ENCODE measurements around the gene GJB5. TPM values are rescaled to one million over a fixed set of nuclear protein-coding genes. Genes with fewer than 3 reads are reported as not detected.
A peak's percentile ranks its signal among the peaks of the same experiment; 100 is the strongest.
"Not testable (repeated sequence)": the region's sequence is repeated elsewhere in the genome, so short reads cannot be mapped to it uniquely, and the experiment has no call there.

GJB5 gene
- polyA plus RNA-seq, 4 donors: 0.23 to 0.52 (median 0.39) TPM

DNA sequence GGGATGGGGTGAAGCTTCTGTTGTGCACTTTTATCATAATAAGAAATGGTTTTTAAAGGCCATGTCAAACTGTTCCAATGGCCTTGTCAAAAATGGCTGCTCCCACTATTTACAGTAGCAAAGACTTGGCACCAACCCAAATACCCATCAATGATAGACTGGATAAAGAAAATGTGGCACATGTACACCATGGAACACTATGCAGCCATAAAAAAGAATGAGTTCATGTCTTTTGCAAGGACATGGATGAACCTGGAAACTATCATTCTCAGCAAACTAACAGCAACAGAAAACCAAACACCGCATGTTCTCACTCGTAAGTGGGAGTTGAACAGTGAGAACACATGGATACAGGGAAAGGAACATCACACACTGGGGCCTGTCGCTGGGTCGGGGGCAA is 18.3 kb downstream of the GJB5 start:
- not testable (repeated sequence) for DNase-seq (ENCODE audit: low read depth in 4 of 4, low spot score in 3 of 4)

DNA sequence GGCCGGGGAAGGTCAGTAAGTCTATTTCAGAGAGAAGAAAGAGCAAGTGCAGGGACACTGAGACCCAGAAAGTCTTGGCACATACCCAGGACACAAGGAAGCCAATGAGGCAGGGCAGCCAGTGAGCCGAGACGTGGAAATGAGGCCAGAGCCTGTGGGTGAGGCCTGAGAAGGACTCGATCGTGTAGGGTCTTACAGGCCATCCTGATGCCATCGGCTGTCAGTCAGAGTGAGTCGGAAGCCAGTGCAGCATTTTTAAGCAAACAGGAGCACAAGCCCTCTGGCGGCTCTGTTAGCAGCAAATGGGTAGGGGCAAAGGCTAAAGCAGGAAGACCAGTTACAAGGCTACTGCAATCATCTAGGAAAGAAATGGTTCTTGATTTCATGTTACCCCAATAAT is 20.1 kb downstream of the GJB5 start:
- no peak for DNase-seq (ENCODE audit: low read depth in 4 of 4, low spot score in 3 of 4)

DNA sequence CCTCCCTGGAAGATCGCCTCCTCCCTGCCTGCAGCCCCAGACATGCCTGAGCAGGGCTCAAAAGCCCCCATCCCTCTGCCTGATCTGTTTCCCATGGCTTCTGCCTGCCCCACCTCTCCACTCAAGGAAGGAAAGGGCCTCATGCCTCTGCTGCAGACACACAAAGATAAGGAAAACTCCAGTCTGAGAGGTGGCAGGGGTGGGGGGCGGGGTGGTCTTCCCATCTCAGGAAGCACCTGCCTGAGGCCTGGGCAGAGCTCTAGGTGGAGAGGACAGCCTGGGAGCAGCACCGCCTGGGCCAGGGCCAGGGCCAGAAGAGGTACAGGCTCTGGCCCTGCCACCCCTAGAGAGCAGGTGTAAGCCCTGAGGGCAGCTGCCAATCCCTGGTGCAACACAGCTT is 22.1 kb downstream of the GJB5 start:
- no peak for DNase-seq (ENCODE audit: low read depth in 4 of 4, low spot score in 3 of 4)

DNA sequence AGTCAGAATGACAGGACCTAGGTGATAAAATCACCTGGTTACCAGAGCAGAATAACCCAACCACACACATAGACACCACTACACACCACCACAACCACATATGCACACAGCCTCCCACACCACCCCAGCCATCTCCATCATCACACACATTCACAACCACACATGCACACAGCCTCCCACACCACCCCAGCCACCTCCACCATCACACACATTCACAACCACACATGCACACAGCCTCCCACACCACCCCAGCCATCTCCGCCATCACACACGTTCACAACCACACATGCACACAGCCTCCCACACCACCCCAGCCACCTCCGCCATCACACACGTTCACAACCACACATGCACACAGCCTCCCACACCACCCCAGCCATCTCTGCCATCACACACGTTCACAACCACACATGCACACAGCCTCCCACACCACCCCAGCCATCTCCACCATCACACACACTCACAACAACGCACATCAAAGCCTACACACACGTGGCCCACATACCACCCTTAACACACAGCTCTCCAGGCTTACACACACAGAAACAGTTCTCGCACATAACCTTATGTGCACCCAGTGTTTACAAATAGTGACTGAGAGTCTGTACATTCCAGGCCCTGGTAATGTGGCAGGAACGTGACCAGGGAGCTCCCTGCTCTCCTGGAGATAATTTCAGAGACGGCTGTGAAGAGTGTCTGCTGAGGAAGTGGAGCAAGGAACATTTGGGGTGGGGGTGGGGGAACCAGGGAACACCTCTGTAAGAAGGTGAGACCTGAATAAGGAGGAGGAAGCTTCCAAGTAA is 22.9 kb downstream of the GJB5 start:
- no peak for DNase-seq (ENCODE audit: low read depth in 4 of 4, low spot score in 3 of 4)

DNA sequence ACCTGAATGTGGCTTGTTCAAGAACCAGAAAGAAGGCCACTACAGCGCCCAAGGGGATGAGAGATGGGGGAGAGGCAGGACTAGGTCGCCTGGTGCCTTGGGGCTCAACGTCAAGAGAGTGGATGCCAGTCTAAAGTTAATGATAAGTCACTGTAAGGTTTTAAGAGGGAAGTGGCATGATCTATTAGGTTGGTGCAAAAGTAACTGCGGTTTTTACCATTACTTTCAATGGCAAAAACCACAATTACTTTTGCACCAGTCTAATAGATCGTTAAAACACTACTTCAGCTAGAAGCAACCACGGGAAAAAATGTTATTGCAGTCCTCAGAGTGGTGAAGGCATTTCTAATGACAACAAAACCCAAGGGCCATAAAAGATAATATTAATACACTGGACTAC is 23.5 kb downstream of the GJB5 start:
- no peak for DNase-seq (ENCODE audit: low read depth in 4 of 4, low spot score in 3 of 4)

DNA sequence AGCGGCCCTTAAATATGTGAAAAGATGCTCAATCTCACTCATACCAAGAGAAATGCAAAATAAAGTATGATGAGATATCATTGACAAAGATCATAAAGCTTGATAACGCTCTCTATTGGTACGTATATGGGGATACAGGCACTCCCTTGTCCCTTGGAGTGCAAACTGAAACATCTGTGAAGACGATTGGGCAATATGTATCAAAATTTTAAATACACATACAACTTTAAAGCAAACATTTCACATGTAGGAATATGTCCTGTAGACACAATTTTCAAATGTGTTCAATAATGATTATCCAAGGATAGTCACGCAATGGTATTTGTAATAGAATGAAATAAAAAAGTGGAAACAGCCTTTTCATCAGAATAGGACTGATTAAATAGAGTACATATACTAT is 24.2 kb downstream of the GJB5 start:
- no peak for DNase-seq (ENCODE audit: low read depth in 4 of 4, low spot score in 3 of 4)

DNA sequence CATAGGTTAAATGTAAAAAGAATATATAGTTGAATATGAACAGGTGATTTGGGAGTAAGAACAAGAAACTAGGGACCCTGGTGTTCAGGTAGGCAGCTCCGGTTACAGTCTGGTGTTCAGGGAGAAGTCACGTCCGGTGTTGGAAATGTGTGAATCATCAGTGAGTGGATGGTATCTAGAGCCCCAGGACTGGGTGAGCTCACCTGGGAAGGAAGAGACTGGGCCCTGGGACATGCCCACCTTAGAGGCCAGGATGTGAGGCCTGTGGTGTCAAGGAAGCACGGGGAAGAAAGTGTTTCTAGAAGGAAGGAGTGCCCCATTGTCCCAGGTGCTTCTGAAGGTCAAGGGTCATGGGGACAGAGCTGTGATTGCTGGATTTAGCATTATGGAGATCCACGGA is 24.7 kb downstream of the GJB5 start:
- DNase-seq (ENCODE audit: low read depth in 4 of 4, low spot score in 3 of 4): no peak

DNA sequence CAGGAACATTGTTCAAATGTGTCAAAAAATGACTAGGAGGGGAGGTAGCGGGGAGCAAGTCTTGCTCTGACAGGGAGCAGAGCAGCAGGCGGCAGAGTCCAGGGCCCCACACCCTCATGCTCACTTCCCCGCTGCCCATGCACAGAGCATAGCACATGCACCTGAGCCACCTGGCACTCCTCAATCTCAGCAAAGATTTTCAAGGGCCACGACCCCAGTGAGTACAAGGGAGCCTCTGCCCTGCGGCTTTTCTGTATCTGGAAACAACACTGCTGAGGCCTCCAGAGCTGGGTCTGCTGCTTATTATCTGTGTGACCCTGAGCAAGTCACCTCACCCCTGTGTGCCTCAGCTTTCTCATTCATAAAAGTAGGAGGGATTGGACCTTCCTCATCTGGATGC is 25.1 kb downstream of the GJB5 start:
- no peak for DNase-seq (ENCODE audit: low read depth in 4 of 4, low spot score in 3 of 4)

DNA sequence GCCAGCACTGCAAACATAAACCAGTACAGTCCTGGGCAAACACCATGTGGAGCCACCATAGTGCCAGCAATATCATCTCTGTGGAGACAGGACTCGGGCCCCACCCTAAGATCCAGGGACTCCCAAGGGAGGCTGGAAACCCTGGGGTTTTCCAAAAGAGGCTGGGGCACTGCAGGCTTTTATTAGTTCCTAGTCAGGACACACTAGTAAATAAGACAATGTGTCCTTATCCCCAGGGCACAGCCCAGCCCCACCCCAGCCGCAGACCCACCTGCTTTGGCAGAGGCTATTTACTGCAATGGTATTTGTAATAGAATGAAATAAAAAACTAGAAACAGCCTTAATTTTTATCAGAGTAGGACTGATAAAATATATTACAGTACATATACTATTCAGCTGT is 25.7 kb downstream of the GJB5 start:
- DNase-seq (ENCODE audit: low read depth in 4 of 4, low spot score in 3 of 4): no peak

DNA sequence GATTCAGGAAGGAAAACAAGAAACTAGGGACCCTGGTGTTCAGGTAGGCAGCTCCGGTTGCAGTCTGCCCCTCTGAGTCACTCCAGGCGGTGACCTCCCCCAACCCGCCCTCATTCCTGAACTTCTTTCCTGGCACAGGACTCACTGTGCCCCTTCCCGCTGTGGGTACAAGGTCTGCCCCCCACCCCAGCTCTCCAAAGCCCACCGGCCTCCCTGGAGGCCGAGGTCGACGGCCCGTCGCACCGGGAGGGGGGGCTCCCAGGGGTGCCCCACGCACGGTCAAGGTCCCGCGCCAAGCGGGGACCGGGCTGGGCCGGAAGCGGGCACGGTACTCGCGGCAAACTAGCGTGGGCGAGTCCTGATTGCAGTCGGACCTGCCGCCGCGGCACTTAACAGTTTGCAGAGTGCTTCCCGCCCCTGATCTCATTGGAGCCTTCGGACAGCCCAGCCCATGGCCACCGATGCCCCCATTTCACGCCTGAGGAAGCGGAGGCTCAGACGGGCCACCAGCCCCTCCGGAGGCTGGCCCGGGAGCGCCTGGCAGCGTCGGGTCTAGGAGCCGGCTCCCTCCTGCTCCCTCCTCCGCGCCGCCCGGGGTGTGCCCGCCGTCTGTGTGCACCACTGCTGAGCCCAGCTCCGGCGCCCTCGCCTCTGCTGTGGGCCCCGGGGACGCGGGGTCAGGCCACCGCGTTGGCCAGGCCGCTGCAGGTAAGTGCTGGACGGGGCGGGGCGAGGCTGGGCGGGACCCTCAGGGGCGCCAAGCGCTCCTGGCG is 26.4 kb downstream of the GJB5 start, which contains the start of gene GJB3:
Gene GJB3, plus strand, starts transcription at position 144 of the 773 bp plus-strand sequence. CDS start 3,549 bp downstream, outside the sequence.
- no peak for DNase-seq (ENCODE audit: low read depth in 4 of 4, low spot score in 3 of 4)

DNA sequence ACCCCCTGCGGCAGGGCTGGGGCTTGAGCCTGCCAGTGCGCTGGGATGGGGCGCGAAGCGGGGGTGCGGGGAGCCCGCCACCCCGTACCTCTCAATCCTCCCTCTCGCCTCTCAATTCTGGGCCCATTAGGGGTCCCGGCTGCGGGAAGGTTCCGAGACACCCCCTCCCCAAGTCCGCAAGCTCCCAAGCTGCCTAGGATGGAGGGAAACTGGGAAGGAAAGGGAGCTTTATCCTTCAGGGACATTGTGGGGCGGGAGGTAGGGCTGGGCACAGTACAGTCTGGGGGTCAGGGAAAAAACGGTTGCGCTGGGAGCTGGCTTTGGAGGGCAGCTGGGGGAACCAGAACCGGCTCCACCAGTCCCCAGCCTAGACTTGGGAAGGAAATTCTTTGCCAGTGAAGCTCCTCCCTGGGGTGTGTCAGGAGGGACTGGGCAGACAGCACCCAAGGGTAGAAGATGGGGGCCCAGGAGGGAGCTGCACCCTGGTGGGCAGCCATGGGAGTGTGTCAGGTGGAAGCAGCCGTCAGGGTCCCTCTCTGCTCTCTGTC is 27.1 kb downstream of the GJB5 start:
- DNase-seq (ENCODE audit: low read depth in 4 of 4, low spot score in 3 of 4): no peak

DNA sequence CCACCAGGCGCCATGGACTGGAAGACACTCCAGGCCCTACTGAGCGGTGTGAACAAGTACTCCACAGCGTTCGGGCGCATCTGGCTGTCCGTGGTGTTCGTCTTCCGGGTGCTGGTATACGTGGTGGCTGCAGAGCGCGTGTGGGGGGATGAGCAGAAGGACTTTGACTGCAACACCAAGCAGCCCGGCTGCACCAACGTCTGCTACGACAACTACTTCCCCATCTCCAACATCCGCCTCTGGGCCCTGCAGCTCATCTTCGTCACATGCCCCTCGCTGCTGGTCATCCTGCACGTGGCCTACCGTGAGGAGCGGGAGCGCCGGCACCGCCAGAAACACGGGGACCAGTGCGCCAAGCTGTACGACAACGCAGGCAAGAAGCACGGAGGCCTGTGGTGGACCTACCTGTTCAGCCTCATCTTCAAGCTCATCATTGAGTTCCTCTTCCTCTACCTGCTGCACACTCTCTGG is 29.9 kb downstream of the GJB5 start:
- no peak for DNase-seq (ENCODE audit: low read depth in 4 of 4, low spot score in 3 of 4)

DNA sequence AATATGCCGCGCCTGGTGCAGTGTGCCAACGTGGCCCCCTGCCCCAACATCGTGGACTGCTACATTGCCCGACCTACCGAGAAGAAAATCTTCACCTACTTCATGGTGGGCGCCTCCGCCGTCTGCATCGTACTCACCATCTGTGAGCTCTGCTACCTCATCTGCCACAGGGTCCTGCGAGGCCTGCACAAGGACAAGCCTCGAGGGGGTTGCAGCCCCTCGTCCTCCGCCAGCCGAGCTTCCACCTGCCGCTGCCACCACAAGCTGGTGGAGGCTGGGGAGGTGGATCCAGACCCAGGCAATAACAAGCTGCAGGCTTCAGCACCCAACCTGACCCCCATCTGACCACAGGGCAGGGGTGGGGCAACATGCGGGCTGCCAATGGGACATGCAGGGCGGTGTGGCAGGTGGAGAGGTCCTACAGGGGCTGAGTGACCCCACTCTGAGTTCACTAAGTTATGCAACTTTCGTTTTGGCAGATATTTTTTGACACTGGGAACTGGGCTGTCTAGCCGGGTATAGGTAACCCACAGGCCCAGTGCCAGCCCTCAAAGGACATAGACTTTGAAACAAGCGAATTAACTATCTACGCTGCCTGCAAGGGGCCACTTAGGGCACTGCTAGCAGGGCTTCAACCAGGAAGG is 30.5 kb downstream of the GJB5 start:
- DNase-seq (ENCODE audit: low read depth in 4 of 4, low spot score in 3 of 4): no peak

DNA sequence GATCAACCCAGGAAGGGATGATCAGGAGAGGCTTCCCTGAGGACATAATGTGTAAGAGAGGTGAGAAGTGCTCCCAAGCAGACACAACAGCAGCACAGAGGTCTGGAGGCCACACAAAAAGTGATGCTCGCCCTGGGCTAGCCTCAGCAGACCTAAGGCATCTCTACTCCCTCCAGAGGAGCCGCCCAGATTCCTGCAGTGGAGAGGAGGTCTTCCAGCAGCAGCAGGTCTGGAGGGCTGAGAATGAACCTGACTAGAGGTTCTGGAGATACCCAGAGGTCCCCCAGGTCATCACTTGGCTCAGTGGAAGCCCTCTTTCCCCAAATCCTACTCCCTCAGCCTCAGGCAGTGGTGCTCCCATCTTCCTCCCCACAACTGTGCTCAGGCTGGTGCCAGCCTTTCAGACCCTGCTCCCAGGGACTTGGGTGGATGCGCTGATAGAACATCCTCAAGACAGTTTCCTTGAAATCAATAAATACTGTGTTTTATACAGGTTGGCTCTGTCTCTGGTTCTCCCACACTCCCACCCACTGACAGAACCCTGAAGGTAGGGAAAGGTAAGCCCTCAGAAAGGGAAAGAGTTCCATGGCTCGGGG is 31.1 kb downstream of the GJB5 start:
- DNase-seq (ENCODE audit: low read depth in 4 of 4, low spot score in 3 of 4): no peak

DNA sequence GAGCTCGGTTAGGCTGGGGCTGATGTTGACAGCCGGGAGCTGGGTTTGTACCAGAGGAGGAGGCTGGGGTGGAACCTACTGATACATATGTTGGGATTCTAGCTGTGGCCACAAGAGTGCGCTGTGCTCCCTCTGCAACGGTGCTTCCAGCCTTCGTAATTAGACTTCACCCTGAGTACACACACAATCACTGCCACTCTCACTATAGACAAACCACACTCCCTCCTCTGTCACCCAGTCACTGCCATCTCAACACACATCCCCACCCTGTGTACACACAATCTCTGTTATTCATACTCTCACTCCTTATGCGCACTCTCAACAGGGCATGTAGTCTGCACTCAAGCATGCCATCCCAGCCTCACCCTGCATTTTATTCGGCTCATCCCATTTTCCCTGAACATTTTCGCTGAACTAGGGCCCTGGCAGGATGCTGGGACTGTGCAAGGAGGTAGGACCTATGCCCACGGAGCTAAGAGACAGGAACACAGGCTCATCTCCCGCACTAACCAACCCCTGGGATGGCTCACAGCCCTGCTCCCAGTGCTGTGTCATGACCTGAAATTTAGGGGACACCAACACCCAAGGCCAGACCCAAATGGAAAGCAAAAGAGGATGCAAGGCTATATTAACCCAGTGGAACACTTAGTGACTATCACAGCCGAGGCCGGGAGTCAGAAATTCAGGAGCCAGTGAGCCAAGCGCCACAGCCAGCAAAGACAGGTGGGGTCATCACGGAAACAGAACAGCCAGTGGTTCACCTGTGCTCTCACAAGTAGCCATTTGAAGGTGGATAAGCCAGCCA is 31.9 kb downstream of the GJB5 start:
- peak; percentile 32 to 48 (median 42) for DNase-seq (ENCODE audit: low read depth in 4 of 4, low spot score in 3 of 4)

DNA sequence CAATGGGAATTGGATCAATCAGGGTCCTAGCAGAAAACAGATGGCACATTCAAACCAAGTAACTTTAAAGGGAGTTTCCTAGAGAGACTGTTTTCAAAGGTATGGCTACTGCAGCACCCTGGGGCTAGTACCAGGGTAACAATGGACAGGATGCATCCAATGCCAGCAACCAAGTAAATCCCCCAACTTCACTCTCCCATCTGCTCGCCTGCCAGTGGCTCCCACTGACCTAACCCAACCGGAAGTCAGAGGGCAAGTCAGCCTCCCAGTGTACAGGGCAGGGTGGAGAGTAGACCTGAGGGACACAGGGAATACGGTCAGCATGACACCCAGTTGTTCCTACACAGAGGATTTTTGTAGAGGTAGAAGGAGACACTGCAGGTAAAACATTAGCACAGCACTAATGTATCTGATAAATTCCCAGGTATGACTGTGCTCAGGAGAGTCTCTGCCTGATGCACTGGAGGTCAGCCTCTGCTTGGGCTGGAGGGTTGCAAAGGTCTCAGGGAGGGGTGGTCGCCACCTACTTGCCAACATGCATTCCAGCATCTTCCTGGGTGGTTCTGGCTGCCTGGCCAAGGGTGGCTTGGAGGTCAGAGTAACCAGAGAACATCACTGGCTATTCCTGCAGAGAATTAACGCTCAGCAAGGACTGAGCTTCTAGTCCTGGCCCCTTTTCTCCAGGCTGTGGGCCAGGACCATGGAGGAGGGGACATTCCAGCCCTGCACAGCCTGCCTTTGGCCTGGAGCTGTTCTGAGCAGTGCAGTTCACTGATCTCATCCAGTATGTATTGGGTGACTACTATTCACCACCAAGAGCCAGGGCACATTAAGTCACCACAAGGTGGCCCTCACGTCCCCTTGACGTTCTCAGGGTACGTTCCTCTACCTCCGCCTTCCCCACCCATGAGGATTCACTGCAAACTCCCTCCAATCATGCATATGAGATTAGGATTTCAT is 32.9 kb downstream of the GJB5 start:
- DNase-seq (ENCODE audit: low read depth in 4 of 4, low spot score in 3 of 4): no peak

DNA sequence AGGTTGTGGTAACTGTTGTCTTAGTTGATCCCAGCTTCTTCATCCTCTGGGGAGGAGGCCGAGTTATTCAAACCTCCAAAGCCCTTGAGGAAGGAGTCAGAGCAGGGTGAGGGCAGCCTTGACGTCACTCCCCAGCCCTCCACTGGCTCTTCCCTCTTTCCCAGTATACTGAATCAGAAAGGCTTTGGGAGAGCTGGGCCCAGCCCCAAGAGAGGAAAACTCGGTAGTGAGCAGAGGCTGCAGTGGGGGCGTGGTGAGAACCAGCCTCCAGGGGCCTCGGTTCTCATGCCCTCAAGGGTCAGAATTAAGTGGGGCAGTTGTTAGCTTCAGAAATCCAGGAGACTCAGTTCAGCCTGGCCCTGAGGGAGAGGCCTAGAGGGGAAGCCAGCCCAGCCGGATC is 36.1 kb downstream of the GJB5 start:
- DNase-seq (ENCODE audit: low read depth in 4 of 4, low spot score in 3 of 4): no peak

DNA sequence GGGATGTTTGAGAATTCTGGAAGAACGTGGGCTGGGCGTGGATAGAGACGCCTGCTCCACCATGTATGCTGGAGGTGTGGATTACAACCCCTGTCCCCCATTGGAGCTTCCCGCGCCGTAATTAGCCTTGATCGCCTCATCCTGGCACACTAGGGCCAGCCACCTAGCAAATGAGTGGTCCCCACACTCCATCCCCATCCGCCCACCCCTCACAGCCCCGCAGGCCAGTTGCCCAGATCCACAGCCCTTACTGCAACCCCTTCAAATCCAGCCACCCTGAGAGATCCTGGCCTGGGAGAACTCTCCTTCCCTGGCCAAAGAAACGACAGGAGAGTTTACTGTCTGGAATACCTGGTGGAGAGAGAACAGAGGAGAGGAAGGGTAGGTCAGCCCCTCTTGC is 37.6 kb downstream of the GJB5 start:
- DNase-seq (ENCODE audit: low read depth in 4 of 4, low spot score in 3 of 4): no peak
